Endothelial cell of umbilical vein (primary cell): Measurements from ENCODE around the gene SLC25A22. TPM values are rescaled to one million over a fixed set of nuclear protein-coding genes. Genes with fewer than 3 reads are reported as not detected.

ENCODE experiments used
- BruUV-seq: library from RNA; stranded (reverse); fragments of 400-500 nt; replicated peaks from 2 replicates; lab custom pipeline; 2021; lab: Mats Ljungman, UMichigan
- CTCF ChIA-PET: fragments of 300-600, 350-600 bp; sonication (Branson Sonifier 250); formaldehyde crosslinking; loops from one replicate; lab custom pipeline; 2021; ENCODE audit warnings: antibody characterized with exemption, inconsistent platforms; lab: Charles Lee
- POLR2A ChIA-PET: fragments of 300-600, 350-600 bp; sonication (Branson Sonifier 250); formaldehyde crosslinking; loops from one replicate; lab custom pipeline; 2021; ENCODE audit warnings: antibody characterized with exemption, inconsistent platforms; lab: Charles Lee
- DNase-seq: peaks from one replicate; pipeline ENCODE4 v3.0.0-alpha.2; 2011; ENCODE audit warnings: low read depth, low spot score
- FAIRE-seq: peaks from 2 replicates; lab custom pipeline; 2011; peaks lifted over from hg19 to GRCh38; lab: Jason Lieb, UNC
- H2AFZ ChIP-seq: 2 replicates; pipeline ENCODE4 v1.6.0; 2012; ENCODE audit warnings: low read depth, low read length, control low read depth, inconsistent platforms
- H3K27ac ChIP-seq: 2 replicates; pipeline ENCODE4 v1.5.1; 2011; ENCODE audit warnings: low read depth, mild to moderate bottlenecking, control low read depth, low read length, moderate library complexity; ENCODE audit not compliant: insufficient read depth
- H3K27me3 ChIP-seq, 2 experiments: 2 replicates each; pipeline versions ENCODE4 v1.6.0 to v1.6.1; 2011; ENCODE audit warnings: low read length in 2 of 2, mixed read lengths in 1 of 2; ENCODE audit not compliant: control insufficient read depth in 2 of 2, insufficient read depth in 2 of 2
- H3K36me3 ChIP-seq, 2 experiments: 2 replicates in 1 of 2; 3 replicates in 1 of 2; pipeline ENCODE4 v1.5.1; 2011; ENCODE audit warnings: low read length in 2 of 2, mild to moderate bottlenecking in 1 of 2, moderate library complexity in 1 of 2; ENCODE audit not compliant: control insufficient read depth in 2 of 2, insufficient read depth in 2 of 2; ENCODE audit errors: extremely low read depth in 1 of 2
- H3K4me1 ChIP-seq: 3 replicates; pipeline ENCODE4 v1.5.1; 2011; ENCODE audit warnings: mild to moderate bottlenecking, low read length; ENCODE audit not compliant: control insufficient read depth, insufficient read depth; ENCODE audit errors: extremely low read depth
- H3K4me2 ChIP-seq: 2 replicates; pipeline ENCODE4 v1.6.1; 2011; ENCODE audit warnings: low read length, control low read depth, mixed read lengths; ENCODE audit not compliant: insufficient read depth
- H3K4me3 ChIP-seq, 3 experiments: fragments of 200-600 bp in 1 of 3; sonication (generic), shearing (Covaris generic) in 1 of 3; replicated peaks in 1 of 3; 2 replicates each; pipeline ENCODE4 v1.5.1; 2011 to 2016; ENCODE audit warnings: control low read depth in 3 of 3, low read length in 3 of 3, mild to moderate bottlenecking in 2 of 3, inconsistent platforms in 1 of 3, low read depth in 1 of 3, moderate library complexity in 1 of 3; ENCODE audit not compliant: insufficient read depth in 1 of 3
- H3K79me2 ChIP-seq: 2 replicates; pipeline ENCODE4 v1.6.0; 2012; ENCODE audit warnings: low read length, inconsistent platforms; ENCODE audit not compliant: control insufficient read depth, insufficient read depth
- H3K9ac ChIP-seq: replicated peaks from 2 replicates; pipeline ENCODE3; 2011; ENCODE audit warnings: low read length, control low read depth; ENCODE audit not compliant: insufficient read depth; ENCODE audit errors: extremely low read depth
- H3K9me1 ChIP-seq: replicated peaks from 3 replicates; pipeline ENCODE4 v1.6.0; 2011; ENCODE audit warnings: mild to moderate bottlenecking, low read length; ENCODE audit not compliant: control insufficient read depth, insufficient read depth; ENCODE audit errors: extremely low read depth
- H3K9me3 ChIP-seq: replicated peaks from 2 replicates; pipeline ENCODE4 v1.5.1; 2012; ENCODE audit warnings: low read length, inconsistent platforms; ENCODE audit not compliant: control insufficient read depth, insufficient read depth
- H4K20me1 ChIP-seq: replicated peaks from 2 replicates; pipeline ENCODE3; 2011; ENCODE audit warnings: mild to moderate bottlenecking, low read length; ENCODE audit not compliant: control insufficient read depth, insufficient read depth; ENCODE audit errors: extremely low read depth
- CTCF ChIP-seq, 2 donors: IDR thresholded peaks; 1 replicate in 1 of 2; 2 replicates in 1 of 2; pipeline ENCODE4 v1.5.1; 2011; ENCODE audit warnings: low read length in 2 of 2, mild to moderate bottlenecking in 2 of 2, moderate library complexity in 2 of 2, control low read depth in 1 of 2, inconsistent platforms in 1 of 2, low read depth in 1 of 2; ENCODE audit not compliant: insufficient read depth in 1 of 2; ENCODE audit errors: extremely low read depth in 1 of 2
- EZH2 ChIP-seq: IDR thresholded peaks from 2 replicates; pipeline ENCODE4 v1.6.1; 2012; ENCODE audit warnings: borderline replicate concordance, low read depth, mild to moderate bottlenecking, moderate library complexity, low read length, inconsistent platforms; ENCODE audit not compliant: severe bottlenecking
- FOS ChIP-seq: IDR thresholded peaks from 2 replicates; pipeline ENCODE4 v1.6.1; 2011; ENCODE audit warnings: mild to moderate bottlenecking, low read length, moderate library complexity, borderline replicate concordance; ENCODE audit not compliant: insufficient read depth
- GATA2 ChIP-seq: IDR thresholded peaks from 2 replicates; pipeline ENCODE4 v1.7.0; 2011; ENCODE audit warnings: low read depth, mild to moderate bottlenecking, moderate library complexity, mixed read lengths, low read length; ENCODE audit not compliant: insufficient read length, insufficient read depth
- JUN ChIP-seq: IDR thresholded peaks from 2 replicates; pipeline ENCODE4 v1.6.1; 2011; ENCODE audit warnings: borderline replicate concordance, low read depth; ENCODE audit not compliant: insufficient read length, insufficient read depth
- MAX ChIP-seq: IDR thresholded peaks from 2 replicates; pipeline ENCODE4 v1.6.1; 2011; ENCODE audit not compliant: insufficient read depth, insufficient read length
- MYC ChIP-seq: IDR thresholded peaks from one replicate; pipeline ENCODE4 v1.6.1; 2011; ENCODE audit warnings: mild to moderate bottlenecking, low read depth, low read length
- POLR2A ChIP-seq: IDR thresholded peaks from 2 replicates; pipeline ENCODE4 v1.6.1; 2012; ENCODE audit warnings: low read depth, mild to moderate bottlenecking, control low read depth, low read length
- POLR2AphosphoS5 ChIP-seq: IDR thresholded peaks from 2 replicates; pipeline ENCODE4 v1.6.1; 2012; ENCODE audit warnings: low read depth, mild to moderate bottlenecking, control low read depth, low read length, moderate library complexity; ENCODE audit not compliant: insufficient read depth
- dilution Hi-C: fragments of 300-500 bp; cut with MboI; formaldehyde crosslinking; loops from one replicate; pipeline ENCODE4 v1.15.0; 2019; ENCODE audit warnings: low sequenced_read_pairs; ENCODE audit not compliant: extremely low pct_ligation_motif_present
- intact Hi-C: fragments of 100-400 bp; cut with micrococcal nuclease; formaldehyde crosslinking; loops from one replicate; pipeline ENCODE4 v1.10.0; 2022
- polyA plus RNA-seq, 4 experiments: library from polyadenylated mRNA; depleted of rRNA in 3 of 4; stranded (reverse) in 3 of 4; unstranded in 1 of 4; fragments of >200 nt; gene quantifications; 2 replicates each; pipeline versions ENCODE4 v1.2.1 to v1.2.3, GENCODE V29; 2011 to 2012; ENCODE audit warnings: missing spikeins in 1 of 4
- total RNA-seq: library from RNA; stranded (reverse); gene quantifications from 2 replicates; pipeline ENCODE4 v1.2.3, GENCODE V29; 2021

The SLC25A22 gene
- total and polyA plus RNA-seq, 2 donors (not counting 3 experiments of a cell fraction or from before 2014, with no cell fraction given), result 24.5 to 24.9 TPM

GRCh38 chr11:847876-848275 lies 49.8 kb upstream of the SLC25A22 start:
- CTCF ChIA-PET, result interaction anchor here (0.6 to 3.3 kb wide), 12 partner anchors 9 to 203 kb away, joined by 3 to 46 read pairs (median 4); no protein-coding TSS in a partner anchor
- TF ChIP-seq GATA2, result no peak
- no peak for TF ChIP-seq POLR2AphosphoS5
- no peak for TF ChIP-seq FOS
- TF ChIP-seq JUN, result no peak
- no peak for TF ChIP-seq MYC
- no peak for TF ChIP-seq EZH2
- no peak for TF ChIP-seq CTCF (IDR thresholded peaks at IDR 0.05; ENCODE audit: extremely low read depth in 1 of 2, insufficient read depth in 1 of 2, low read depth in 1 of 2, low read length in 2 of 2)
- TF ChIP-seq POLR2A, result no peak
- TF ChIP-seq MAX, result no peak
- dilution Hi-C loops (no loop called here), intact Hi-C loops (loop anchor here (1.0 to 5.0 kb wide), 2 partner anchors 129 to 203 kb away; no protein-coding TSS in a partner anchor)
- H2AFZ ChIP-seq, result no peak overlapping the region
- no peaks in the 10 kb centered on the region for H3K9me1 ChIP-seq
- H3K27me3 ChIP-seq, result no peaks in the 10 kb centered on the region
- H3K27ac ChIP-seq, result no peak overlapping the region
- H3K79me2 ChIP-seq, result peaks cover 13% of the 10 kb centered on the region
- DNase-seq (no peak), FAIRE-seq (no peak)
- H3K9me3 ChIP-seq, result no peaks in the 10 kb centered on the region
- no peaks in the 10 kb centered on the region for H3K36me3 ChIP-seq
- no peak overlapping the region for H3K4me3 ChIP-seq
- POLR2A ChIA-PET, result no interaction called here
- BruUV-seq, result no TSS peak
- no peak overlapping the region for H3K4me2 ChIP-seq
- no peaks in the 10 kb centered on the region for H4K20me1 ChIP-seq
- H3K4me1 ChIP-seq, result peaks cover 29% of the 10 kb centered on the region
- H3K9ac ChIP-seq, result no peak overlapping the region
